ENCODE results near the gene SRM.
"Not testable (repeated sequence)": the region's sequence is repeated elsewhere in the genome, so short reads cannot be mapped to it uniquely, and the experiment has no call there.

SRM gene

GRCh38 chr1:11023201-11023600 lies 36.6 kb downstream of the SRM start:
- no peak for DNase-seq (ENCODE audit: low read depth in 2 of 3, low spot score in 2 of 3)

GRCh38 chr1:11019971-11020370 lies 39.8 kb downstream of the SRM start:
- no peak for DNase-seq (ENCODE audit: low read depth in 2 of 3, low spot score in 2 of 3)

- DNase-seq (ENCODE audit: low read depth in 2 of 3, low spot score in 2 of 3): not testable (repeated sequence)
Measured at GRCh38 chr1:11019358-11019757, 40.5 kb downstream of the SRM start.

- DNase-seq (ENCODE audit: low read depth in 2 of 3, low spot score in 2 of 3): no peak
Measured at GRCh38 chr1:11013160-11013531, 46.7 kb downstream of the SRM start.

GRCh38 chr1:11012260-11013159 lies 47.3 kb downstream of the SRM start, which contains the start of gene TARDBP:
Gene TARDBP, plus strand, starts transcription at chr1:11012654. Its CDS starts 1,074 bp downstream, at chr1:11013728.
- DNase-seq (ENCODE audit: low read depth in 2 of 3, low spot score in 2 of 3): peak; percentile 75 to 89 (median 86)

Measured in activated CD8-positive, alpha-beta memory T cell treated with anti-CD3 and anti-CD28 coated beads for 48 hours (primary cell).